Karpas-422 (cell line): ENCODE results near the gene RXFP3. TPM values are rescaled to one million over a fixed set of nuclear protein-coding genes. Genes with fewer than 3 reads are reported as not detected.

ENCODE experiments used
- DNase-seq: peaks from one replicate; pipeline ENCODE4 v3.0.0-alpha.2; 2015
- H2AFZ ChIP-seq: fragments of 200-600 bp; sonication (generic); 2 replicates; pipeline ENCODE4 v1.6.1; 2014; ENCODE audit warnings: antibody characterized with exemption, low read length, mixed read lengths
- H3K27ac ChIP-seq: fragments of 200-600 bp; sonication (generic); 2 replicates; pipeline ENCODE4 v1.5.1; 2014; ENCODE audit warnings: mild to moderate bottlenecking, low read length, moderate library complexity
- H3K27me3 ChIP-seq: fragments of 200-600 bp; sonication (generic); 2 replicates; pipeline ENCODE4 v1.6.1; 2014; ENCODE audit warnings: low read length, mixed read lengths
- H3K36me3 ChIP-seq: fragments of 200-600 bp; sonication (generic); 2 replicates; pipeline ENCODE4 v1.6.1; 2014; ENCODE audit warnings: low read length, mixed read lengths; ENCODE audit not compliant: insufficient read depth
- H3K4me1 ChIP-seq: fragments of 200-600 bp; sonication (generic); 2 replicates; pipeline ENCODE4 v1.6.1; 2014; ENCODE audit warnings: mild to moderate bottlenecking, low read length, mixed read lengths
- H3K4me2 ChIP-seq: fragments of 200-600 bp; sonication (generic); 2 replicates; pipeline ENCODE4 v1.6.1; 2014; ENCODE audit warnings: low read length, low read depth, mild to moderate bottlenecking; ENCODE audit not compliant: poor library complexity, severe bottlenecking
- H3K4me3 ChIP-seq: fragments of 200-600 bp; sonication (generic); 2 replicates; pipeline ENCODE4 v1.5.1; 2014; ENCODE audit warnings: mild to moderate bottlenecking, antibody characterized with exemption, low read length, mixed read lengths
- H3K79me2 ChIP-seq: fragments of 200-600 bp; sonication (generic); 2 replicates; pipeline ENCODE4 v1.6.1; 2014; ENCODE audit warnings: mild to moderate bottlenecking, low read length, mixed read lengths
- H3K9ac ChIP-seq: fragments of 200-600 bp; sonication (generic); 2 replicates; pipeline ENCODE4 v1.6.0; 2014; ENCODE audit warnings: low read length
- H3K9me2 ChIP-seq: fragments of 200-600 bp; sonication (generic), shearing (Covaris generic); replicated peaks from 2 replicates; pipeline ENCODE4 v1.6.0; 2014; ENCODE audit warnings: mild to moderate bottlenecking, low read length, moderate library complexity; ENCODE audit not compliant: insufficient read depth
- H3K9me3 ChIP-seq: fragments of 300-700, 200-600 bp; sonication (generic); 2 replicates; pipeline ENCODE4 v1.6.1; 2014; ENCODE audit warnings: low read length, mixed read lengths
- H4K20me1 ChIP-seq: fragments of 200-600 bp; sonication (generic); 2 replicates; pipeline ENCODE4 v1.6.1; 2014; ENCODE audit warnings: mild to moderate bottlenecking, antibody characterized with exemption, low read length, low read depth; ENCODE audit not compliant: insufficient read depth
- small RNA-seq: library from RNA; depleted of rRNA; stranded (forward); fragments of <200 nt; gene quantifications from one replicate; pipeline ENCODE3, GENCODE V24; 2014
- total RNA-seq: library from RNA; depleted of rRNA; stranded (reverse); fragments of >200 nt; shearing (Covaris generic); gene quantifications from 2 replicates; pipeline ENCODE4 v1.2.3, GENCODE V29; 2014; ENCODE audit warnings: low replicate concordance; rRNA removed

RXFP3 gene
- total RNA-seq, 1 experiment from 2014 or later: not detected

- Histone ChIP-seq H3K36me3 (no peaks in the 10 kb centered on the region), H3K27ac (no peak overlapping the region), H3K9ac (no peak overlapping the region), H3K27me3 (no peaks in the 10 kb centered on the region), H3K9me2 (no peaks in the 10 kb centered on the region), H3K4me2 (no peak overlapping the region), H3K4me3 (no peak overlapping the region), H3K9me3 (no peaks in the 10 kb centered on the region), H4K20me1 (no peaks in the 10 kb centered on the region), H3K79me2 (no peaks in the 10 kb centered on the region), H3K4me1 (no peaks in the 10 kb centered on the region), H2AFZ (no peak overlapping the region)
- no peak for DNase-seq
Measured at GRCh38 chr5:33980030-33980429, 43.8 kb downstream of the RXFP3 start.

GRCh38 chr5:33981408-33982162 is 45.4 kb downstream of the RXFP3 start:
- no peak overlapping the region for H3K27ac ChIP-seq
- no peak overlapping the region for H3K4me3 ChIP-seq
- no peak for DNase-seq

GRCh38 chr5:33984178-33984577 is 48.0 kb downstream of the RXFP3 start:
- Histone ChIP-seq H2AFZ (no peak overlapping the region), H3K27ac (no peak overlapping the region), H3K27me3 (no peaks in the 10 kb centered on the region), H3K4me1 (no peaks in the 10 kb centered on the region), H3K9me3 (peaks cover 3% of the 10 kb centered on the region; the same call in 1 of the 2 replicates), H3K79me2 (no peaks in the 10 kb centered on the region), H4K20me1 (no peaks in the 10 kb centered on the region), H3K9ac (no peak overlapping the region), H3K4me2 (no peak overlapping the region), H3K4me3 (no peak overlapping the region), H3K36me3 (peaks cover 26% of the 10 kb centered on the region), H3K9me2 (no peaks in the 10 kb centered on the region)
- no peak for DNase-seq

More at GRCh38 chr5:33981408-33982162, 45.4 kb downstream of the RXFP3 start:
- no peaks in the 10 kb centered on the region for H4K20me1 ChIP-seq
- no peak overlapping the region for H2AFZ ChIP-seq
- H3K9me3 ChIP-seq: peaks cover 3% of the 10 kb centered on the region; the same call in 1 of the 2 replicates
- peaks cover 5% of the 10 kb centered on the region; the same call in 1 of the 2 replicates for H3K36me3 ChIP-seq
- H3K9me2 ChIP-seq: no peaks in the 10 kb centered on the region
- H3K9ac ChIP-seq: no peak overlapping the region
- no peaks in the 10 kb centered on the region for H3K79me2 ChIP-seq
- no peaks in the 10 kb centered on the region for H3K4me1 ChIP-seq
- H3K4me2 ChIP-seq: no peak overlapping the region
- H3K27me3 ChIP-seq: no peaks in the 10 kb centered on the region

- Histone ChIP-seq H3K9me2 (no peaks in the 10 kb centered on the region), H3K27me3 (no peaks in the 10 kb centered on the region), H3K9me3 (peaks cover 3% of the 10 kb centered on the region; the same call in 1 of the 2 replicates), H3K9ac (no peak within 1 kb of the TSS), H3K4me1 (no peaks in the 10 kb centered on the region), H2AFZ (no peak within 1 kb of the TSS), H3K27ac (no peak within 1 kb of the TSS), H4K20me1 (no peaks in the 10 kb centered on the region), H3K79me2 (no peaks in the 10 kb centered on the region), H3K36me3 (peaks cover 30% of the 10 kb centered on the region), H3K4me3 (no peak within 1 kb of the TSS), H3K4me2 (no peak within 1 kb of the TSS)
- DNase-seq: no peak
Measured at GRCh38 chr5:33984671-33985124, 48.5 kb downstream of the RXFP3 start, which contains the start of gene SLC45A2. SLC45A2 (minus strand) TSS chr5:33984693; CDS start chr5:33984583, 110 bp downstream.

- Histone ChIP-seq H3K27ac (no peak overlapping the region), H3K9me3 (peaks cover 3% of the 10 kb centered on the region; the same call in 1 of the 2 replicates), H3K27me3 (no peaks in the 10 kb centered on the region), H3K36me3 (peaks cover 30% of the 10 kb centered on the region), H3K79me2 (no peaks in the 10 kb centered on the region), H3K9ac (no peak overlapping the region), H3K9me2 (no peaks in the 10 kb centered on the region), H2AFZ (no peak overlapping the region), H3K4me2 (no peak overlapping the region), H3K4me1 (no peaks in the 10 kb centered on the region), H3K4me3 (no peak overlapping the region), H4K20me1 (no peaks in the 10 kb centered on the region)
- no peak for DNase-seq
Measured at GRCh38 chr5:33985447-33985846, 49.3 kb downstream of the RXFP3 start.

Small RNA genes within 50 kb of the gene (small RNA-seq; reads per million reads assigned to genes)
- 0.12 reads per million for gene RNU6-923P

Other genes starting within 250 kb of the RXFP3 start
- gene ADAMTS12, start 44.4 kb upstream of the RXFP3 start, total RNA-seq: not detected in 2 replicates
- not detected in 2 replicates for gene SLC45A2, start 48.3 kb downstream of the RXFP3 start, total RNA-seq
- 5.4 and 10.5 TPM in 2 replicates for gene AMACR, start 71.7 kb downstream of the RXFP3 start, total RNA-seq
- gene C1QTNF3, start 106.8 kb downstream of the RXFP3 start, total RNA-seq: 12.9 and 20.5 TPM in 2 replicates